GM18499 (cell line): ENCODE data around the gene SOBP.
"Not testable (repeated sequence)": the region's sequence is repeated elsewhere in the genome, so short reads cannot be mapped to it uniquely, and the experiment has no call there.

Experiments used
- ATAC-seq: cut with Tn5 transposase; IDR thresholded peaks from one replicate; pipeline ENCODE4 v1.9.1; 2021; ENCODE audit warnings: moderate number of reproducible peaks; ENCODE audit not compliant: insufficient read depth, unreplicated experiment

Gene SOBP

DNA sequence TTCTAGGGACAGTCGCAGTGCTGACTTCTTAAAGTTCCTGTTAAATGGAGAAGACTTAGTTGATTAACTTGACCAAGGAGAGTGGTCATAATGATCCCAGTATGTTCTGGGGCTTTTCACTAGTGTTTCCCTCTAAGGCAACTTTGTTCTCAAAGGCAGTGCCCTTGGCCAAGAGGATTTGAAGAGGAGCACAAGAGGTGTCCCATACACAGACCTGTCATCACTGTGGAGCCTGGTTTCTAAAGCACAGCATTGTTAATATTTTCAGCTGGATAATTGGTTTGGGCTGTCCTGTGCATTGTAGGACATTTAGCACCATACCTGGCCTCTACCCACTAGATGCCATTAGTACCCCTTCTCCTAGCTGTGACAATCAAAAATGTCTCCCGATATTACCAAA is 30.8 kb downstream of the SOBP start:
- not testable (repeated sequence) for ATAC-seq

DNA sequence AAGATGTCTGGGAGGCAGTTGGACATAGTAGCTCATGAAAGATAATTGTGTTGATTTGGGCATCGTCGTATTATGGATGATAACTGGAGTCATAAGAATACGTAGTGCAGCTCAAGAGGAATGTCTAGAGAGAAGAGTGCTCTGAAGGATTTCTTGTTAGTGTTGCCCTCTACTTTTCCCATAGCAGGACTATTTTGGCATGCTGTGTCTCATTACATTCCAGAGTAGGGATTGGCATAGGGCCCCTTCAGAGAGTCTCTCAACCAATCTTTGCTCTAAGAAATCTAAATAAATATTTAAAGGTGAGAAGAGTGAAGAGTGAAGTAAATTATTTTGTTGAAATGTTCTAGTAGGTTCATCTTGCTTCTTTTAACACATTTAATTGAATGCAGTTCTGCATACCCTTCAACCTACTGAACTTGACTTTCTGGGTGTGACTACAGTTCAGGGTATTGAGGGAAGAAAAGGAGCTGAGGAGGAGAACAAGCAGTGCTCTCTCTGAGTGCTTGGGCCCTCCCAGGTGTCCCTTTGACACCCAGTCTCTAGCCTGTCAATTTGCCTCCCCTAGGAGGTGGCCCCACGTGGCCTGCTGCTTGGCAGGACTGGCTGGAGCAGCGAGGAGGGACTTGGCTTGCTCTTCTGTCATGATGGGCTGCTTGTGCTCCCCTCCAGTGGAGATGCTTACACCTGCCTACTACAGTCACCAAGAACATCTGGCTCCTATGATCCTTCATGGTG is 33.3 kb downstream of the SOBP start:
- no peak for ATAC-seq

DNA sequence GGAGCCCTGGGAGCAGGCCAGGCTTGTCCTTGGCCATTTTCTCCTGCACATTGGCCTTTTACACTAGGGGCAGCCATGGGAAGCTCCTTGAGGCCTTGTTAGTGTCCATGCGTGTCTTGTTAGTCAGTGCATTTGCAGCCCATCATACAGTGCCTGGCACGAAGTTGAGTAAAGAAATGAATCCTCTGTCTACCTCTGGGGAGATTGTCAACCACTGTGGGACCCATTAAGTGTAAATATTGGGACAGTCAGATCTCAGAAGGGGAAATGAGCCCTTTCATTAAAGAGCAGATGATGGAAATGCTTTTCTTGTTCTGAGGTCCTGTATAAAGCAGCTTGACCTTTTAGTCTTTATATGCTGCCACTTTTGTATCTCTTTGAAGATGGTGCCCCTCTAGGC is 33.9 kb downstream of the SOBP start:
- no peak for ATAC-seq

DNA sequence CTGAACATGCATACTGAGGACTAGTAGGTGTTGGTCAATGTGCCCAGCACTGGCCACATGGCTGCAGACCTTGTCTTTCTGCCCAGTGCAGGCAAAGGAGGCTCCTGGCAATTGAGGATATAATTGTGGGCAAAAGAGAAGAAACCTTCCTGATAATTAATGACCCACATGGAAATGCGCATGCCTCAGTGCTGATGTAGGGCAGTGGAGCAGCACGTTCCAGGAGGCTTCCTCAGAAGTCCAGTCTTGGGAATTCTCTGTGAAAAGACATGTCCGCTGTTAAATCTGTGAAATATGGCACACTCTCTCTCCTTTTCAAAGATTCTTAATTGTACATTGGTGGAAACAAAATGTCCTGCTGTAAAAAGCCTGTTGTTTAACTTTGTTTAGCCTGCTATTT is 34.7 kb downstream of the SOBP start:
- no peak for ATAC-seq

DNA sequence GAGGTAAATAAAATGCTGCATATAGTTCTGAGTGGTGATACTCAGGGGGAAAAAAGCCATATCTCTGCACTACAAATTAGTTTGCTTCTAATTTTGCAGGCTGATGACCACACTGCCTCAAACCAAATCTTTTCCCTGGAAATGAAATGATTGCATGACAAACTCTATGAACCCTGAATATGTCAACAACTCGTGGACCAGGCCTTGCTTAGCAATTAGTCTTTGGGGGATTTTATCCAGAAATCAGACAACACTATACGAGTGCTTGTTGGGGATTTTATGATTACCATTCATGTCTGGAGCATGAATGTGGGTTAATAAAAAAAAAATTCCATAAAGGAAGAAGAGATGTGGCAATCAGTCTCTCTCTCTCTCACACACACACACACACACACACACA is 42.0 kb downstream of the SOBP start:
- ATAC-seq, result no peak

DNA sequence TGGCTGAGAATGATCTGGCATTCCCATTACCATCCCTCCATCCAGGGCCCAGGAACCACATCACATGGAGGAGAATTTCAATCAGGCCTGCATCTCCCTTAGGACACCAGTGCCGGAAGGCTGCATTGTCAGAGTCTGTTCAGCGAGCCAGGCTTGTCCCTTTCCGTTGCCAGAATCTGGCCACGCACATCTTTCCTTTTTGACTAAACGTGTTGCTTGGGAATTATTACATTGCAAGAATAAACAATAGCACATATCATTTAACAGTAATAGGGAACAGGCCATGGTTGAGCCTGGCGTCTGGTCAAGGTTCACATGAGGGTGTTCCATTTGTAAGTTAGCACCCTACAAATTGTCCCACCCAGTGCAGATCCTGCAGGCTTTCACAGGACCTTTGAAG is 42.8 kb downstream of the SOBP start:
- no peak for ATAC-seq

DNA sequence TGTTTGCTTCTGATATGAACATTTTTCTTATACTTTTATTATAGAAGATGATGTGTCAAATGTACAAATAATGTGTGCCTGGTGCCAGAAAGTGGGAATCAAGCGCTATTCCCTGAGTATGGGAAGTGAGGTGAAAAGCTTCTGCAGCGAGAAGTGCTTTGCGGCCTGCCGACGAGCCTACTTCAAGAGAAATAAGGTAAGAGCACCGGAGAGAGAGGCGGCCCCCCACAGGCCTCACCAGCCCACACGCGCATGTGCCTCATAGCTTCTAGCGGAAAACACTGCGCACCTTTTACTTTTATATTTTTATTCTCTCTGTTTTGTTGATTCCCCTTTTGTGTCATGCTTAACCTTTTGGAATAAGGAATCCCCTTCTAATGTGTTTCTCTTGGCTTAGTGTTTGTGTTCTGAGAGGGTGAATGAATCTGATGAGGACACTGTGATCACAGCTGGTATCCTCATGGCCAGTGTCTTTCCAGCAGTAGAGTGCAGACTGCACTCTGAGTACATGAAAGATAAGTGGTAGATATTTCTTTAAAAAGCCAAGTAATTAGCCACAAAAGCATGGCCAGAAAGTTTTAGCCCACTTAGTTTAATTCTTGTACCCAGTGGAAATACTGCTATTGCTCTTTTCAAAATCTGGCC is 43.6 kb downstream of the SOBP start:
- no peak for ATAC-seq

DNA sequence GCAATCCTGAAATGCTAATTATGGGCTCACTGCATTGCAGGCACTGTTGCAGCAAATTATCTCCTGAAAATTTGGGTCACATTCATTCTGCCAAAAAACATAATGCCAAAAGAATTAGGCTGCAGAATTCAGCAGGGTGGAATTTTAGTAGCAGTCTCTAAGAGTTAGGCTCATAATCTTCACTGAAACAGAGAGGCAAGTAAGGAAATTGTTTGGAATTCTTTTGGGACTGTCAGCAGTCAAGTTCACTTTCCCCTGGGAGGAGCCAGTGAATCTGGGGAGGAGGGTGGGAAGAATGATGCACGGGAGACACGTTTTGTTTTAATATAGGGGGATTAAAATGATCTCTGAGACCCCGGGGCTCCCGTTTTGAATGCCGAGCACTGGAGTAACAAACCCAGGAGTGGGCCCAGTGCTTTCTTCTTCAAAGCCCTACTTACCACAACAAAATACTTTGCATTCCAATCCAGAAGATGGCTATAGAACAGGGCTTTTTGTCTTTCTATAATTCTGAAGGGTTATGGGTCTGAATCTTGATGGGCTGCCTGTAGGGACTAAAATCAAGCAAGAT is 44.7 kb downstream of the SOBP start:
- no peak for ATAC-seq

DNA sequence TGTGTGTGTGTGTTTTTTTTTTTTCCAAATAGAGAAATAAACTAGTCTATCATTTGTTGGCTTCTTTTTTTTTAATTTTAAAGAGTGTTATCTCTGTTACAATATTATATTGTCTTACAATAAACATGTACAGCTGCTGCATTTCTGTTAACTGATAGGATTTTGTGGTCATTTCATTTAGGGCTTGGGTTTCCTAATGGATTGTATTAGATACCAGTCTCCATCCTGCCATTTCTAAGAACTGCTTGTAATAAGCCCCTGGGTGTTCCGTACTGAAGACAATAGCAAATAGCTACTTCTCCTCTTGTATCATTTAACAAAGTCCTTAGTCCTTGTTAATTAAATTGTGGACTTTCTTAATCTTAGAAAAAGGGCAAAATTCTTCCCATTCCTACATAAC is 45.7 kb downstream of the SOBP start:
- ATAC-seq, result no peak

DNA sequence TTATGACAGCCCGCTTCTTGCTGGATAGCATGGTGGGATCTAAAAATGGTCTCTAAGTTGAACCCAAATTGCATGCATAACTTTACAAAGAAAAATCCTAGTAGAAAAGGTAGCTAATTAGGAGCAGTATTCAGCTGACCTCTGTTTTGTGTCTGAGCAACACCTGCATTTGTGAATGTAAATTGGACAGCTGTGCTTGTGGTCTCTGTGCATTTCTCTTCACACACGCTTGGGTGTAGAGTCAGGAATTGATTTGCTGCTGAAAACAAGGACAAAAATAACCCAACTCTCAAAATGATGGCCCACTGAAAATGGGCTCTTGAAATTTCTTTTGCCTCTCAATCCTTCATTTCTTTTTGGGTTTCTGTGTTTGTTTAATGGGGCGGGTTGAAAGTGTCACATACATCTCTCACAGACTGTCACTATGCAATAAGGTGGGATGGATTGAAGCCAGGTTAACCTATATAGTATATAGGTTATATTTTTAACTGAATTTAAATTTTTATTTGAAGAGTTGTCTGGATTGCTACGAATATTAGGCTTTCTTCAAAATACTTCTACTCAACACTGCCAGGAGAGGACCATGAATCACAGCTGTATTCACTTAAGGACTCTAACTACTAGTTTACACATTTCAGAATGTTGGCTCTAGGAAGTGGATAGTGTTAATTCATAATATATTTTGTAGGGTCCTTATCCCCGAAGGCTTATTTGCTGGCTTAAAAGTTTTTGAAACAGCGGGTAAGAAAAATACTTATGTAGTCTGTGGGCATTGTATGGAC is 46.5 kb downstream of the SOBP start:
- no peak for ATAC-seq

DNA sequence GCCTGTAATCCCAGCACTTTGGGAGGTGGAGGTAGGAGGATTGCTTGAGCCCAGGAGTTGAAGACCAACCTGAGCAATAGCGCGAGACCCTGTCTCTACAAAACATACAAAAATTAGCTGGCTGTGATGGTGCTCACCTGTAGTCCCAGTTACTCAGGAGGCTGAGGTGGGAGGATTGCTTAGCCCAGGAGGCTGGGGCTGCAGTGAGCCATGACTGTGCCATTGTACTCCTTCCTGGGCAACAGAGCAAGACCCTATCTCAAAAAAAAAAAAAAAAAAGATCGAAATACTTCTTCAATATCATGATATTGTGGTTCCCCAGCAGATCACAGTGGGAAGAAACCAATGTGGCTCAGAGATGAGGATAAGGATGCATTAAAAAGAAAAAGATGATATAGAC is 47.6 kb downstream of the SOBP start:
- ATAC-seq, result no peak

DNA sequence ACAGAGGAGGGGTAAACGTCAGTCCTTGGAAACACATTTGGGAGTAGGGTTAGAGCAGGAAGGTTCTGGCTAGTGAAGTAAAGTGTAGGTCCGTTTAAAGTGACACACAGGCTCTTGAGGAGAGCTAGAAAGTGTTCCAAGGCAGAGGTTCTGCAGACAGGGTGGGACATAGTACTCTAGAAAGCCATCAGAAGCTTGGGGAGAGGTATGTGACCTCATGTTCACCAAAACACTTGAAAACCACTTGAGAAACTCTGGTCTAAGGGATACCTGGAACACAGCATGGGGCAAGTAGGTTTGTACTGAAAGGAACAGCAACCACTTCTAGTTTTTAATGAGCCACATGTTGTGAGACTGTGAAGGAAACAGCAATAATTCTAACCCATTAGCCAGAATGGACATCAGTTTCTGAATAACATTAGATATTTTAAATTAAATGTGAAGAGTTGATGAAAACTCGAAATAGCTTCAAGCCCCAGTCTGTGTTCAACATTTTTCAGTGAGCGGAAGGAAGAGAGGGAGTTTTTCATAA is 49.0 kb downstream of the SOBP start:
- no peak for ATAC-seq

DNA sequence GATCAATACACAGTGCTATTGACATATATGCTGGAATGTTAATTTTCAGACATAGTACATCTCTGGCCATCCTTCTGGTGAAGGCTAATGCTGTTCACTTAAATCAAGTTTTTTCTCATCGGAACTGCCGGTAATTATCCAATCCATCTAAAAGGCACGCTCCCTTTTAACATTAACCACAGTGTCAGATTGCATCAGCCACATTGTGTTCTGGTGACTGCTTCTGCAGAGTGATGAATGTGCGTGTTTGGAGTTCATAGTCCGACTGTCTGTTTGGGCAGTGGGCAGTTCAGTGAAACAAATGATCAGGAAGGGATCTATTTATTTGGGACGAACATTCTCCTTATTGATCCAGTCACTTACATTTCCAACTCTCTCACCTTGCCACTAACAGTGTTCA is 49.5 kb downstream of the SOBP start:
- ATAC-seq, result no peak

DNA sequence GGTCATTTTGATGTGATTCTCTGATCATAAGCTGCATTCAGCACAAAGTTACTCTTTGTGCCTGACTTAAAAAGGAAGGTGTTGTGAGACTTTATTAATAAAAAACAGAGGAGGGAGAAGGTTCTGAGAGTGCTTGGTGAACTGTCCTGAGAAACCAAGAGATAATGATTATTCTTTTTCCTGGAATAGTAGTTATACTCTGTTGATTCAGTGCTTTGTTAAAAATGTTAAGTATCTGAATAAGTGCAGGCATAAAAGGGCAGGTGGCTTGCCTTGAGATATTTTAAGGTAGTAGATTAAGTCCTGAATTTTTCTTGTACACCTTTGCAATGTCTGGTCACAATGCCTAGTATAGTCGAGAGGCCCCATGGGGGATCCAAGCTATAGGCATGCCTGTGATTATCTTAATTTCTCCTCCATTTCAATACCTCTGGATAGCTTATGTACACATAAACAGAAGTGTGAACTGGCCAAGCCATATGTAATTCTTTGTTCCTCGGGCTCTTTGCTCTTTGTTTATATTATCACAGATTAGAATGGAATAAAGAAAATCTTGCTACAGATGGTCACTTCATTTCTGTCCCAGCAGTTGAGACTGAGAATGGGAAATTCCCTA is 50.0 kb downstream of the SOBP start:
- ATAC-seq, result no peak

DNA sequence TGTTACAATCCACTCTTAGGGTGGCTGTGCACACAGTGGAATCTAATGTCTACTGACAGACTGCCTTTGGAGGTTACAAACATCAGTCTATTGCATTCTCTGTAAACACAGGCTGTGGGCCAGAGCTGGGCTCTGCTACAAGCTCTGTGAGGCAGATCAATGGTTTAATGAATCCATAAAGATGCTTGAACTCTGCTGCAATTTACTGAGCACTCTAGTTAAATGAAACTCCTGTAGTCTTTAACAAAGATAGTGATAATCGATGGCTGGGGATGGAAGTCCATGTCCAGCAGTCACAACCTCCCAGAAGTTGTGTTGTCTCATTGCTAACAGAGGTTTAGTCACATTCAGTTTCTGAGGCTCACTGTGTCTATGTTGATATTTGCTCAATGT is 50.5 kb downstream of the SOBP start:
- ATAC-seq, result no peak

DNA sequence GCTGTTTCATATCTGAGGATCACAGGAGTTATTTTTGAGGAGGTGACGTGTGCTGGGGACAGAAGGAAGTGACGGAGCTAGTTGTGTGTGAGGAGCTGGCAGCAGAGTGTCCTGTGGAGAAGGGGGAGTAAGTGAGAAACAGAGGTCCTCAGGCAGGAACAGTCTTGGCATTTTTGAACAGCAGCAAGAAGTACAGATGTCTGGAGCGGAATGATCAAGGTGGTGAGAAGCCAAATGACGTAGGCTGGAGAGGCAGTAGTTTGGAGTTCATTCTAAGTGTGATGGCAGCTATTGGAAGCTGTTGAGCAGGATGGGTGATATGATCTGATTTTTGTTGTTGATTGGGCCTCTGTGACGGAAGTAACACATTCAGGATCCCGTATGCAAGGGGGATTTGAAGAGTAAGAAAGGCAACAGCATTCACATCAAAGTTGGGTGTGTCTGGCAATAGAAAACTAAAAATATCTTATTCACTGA is 52.3 kb downstream of the SOBP start:
- no peak for ATAC-seq

DNA sequence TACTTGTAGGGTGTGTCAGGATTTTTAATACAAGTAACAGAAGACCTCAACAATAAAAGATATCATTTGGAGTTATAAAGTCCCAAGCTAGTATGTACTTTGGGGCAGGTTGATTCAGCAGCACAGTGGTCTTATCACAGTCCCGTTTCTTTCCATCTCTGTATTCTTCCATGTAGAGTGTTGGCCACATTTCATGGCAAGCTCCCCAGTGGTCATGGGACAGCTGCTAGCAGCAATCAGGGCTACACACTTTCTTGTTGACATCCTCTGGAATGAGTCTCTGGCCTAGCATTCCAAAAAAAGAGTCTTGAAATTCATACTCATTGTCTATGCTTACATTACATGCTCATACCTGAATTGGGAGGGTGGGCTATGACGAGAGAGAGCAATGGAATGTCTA is 53.2 kb downstream of the SOBP start:
- no peak for ATAC-seq

DNA sequence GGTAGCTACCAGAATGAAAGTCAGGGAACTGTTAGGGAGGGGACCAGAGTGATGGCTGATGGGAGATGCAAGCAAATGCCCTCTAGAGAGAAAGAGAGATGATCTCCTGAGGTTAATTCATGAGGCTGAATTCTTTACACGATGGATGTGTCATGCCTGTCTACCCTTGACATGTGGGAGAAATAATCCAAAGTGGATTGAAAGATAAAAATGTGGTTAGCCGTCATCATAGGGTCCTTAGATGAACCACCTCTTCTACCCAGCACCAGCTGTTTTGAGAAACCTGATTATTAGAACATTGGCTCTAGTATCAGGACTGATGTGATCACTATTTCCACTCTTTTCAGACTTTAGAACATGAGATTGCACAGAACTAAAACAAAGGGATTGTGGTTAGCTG is 53.6 kb downstream of the SOBP start:
- ATAC-seq, result no peak

DNA sequence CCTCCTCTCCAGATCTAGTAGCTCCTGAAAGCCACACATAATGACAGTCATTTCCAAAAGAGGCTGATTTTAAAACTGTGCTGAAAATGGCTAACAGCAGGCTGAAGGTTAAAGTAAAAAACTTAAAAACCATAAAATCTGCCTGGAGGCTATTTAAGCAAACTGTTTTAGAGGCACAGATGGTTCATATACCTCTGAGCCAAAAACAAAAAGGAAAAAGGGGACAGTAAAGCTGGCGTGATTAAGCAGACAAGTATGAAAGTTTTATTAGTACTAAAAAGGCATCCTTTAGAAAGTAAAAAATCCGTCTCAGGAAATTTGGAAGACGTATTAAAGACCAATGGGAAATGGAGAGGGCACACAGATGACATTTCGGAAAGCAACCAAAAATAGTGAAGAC is 55.8 kb downstream of the SOBP start:
- ATAC-seq, result no peak

DNA sequence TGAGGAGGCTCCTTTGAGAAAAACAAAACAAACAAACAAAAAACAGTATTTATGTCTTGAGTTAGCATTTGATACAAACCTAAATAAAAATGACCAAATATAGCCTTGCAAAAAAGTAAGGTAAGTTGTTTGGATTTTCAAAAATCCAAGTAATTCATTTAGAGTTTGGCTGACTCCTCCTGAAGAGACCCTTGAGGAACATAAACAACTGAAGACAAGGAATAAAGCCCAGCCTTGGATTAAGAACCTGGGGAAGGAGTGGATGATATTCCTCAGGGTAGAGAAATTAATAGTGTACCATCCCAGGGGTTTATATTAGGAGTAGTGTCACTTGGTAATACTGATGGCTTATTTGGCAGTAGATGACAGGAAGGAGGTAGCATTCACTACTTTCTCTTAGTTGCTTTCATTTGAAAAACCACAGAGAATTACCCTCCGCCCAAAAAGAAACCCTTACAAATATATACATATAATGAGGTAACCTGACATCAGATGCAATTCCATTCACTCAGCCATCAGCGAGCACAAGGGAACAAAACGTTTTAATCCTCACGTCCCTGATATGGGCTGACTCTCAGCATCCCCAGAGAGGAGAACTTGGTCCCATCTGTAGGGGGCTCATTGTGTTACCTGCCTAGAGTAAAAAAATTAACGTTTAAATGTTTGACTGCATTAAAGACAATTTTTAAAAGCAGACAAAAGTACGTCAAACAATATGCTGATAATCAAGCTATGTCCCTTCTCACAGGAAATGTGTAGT is 57.0 kb downstream of the SOBP start:
- no peak for ATAC-seq
